Measurements from ENCODE around the gene EDEM2. TPM values are rescaled to one million over a fixed set of nuclear protein-coding genes. Genes with fewer than 3 reads are reported as not detected.

Gene EDEM2
- total RNA-seq, 3 donors from 2014 or later: 17.9 to 32.1 (median 22.5) TPM

DNA sequence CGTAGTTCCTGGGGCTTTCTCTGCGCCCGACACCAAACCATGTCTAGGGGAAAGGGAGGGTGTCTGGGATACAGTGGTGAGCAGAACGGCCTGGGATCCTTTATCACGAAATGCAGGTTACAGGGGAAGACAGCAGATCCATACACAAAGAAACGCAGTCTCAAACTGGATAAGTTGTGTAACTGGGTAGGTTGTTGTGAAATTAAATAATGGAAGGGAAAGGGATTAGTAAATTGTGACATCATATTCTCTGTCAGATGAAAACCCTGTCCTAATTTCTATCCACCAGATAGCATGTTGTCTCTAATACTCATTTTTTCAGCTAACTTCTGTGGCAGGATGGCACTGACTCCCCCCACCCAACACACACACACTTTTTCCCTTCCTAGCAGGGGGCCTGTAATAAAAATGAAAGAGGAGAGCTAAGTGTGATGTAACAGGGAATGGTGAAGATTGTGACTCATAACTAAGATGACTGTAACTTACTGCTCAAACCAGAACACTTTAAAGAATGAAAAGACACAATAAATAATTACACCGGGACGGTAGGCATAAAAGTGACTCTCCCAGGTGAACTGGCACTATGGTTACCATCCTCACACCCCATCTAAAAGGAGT is 53.8 kb downstream of the EDEM2 start:
- DNase-seq (no peak), ATAC-seq (no peak)
- Histone ChIP-seq H3K4me3 (no peak overlapping the region), H3K9me3 (no peaks in the 10 kb centered on the region), H3K36me3 (ENCODE audit: low read depth) (no peaks in the 10 kb centered on the region), H3K4me1 (ENCODE audit: low read depth) (peaks cover 8% of the 10 kb centered on the region)
- TF ChIP-seq, protein P1, sequence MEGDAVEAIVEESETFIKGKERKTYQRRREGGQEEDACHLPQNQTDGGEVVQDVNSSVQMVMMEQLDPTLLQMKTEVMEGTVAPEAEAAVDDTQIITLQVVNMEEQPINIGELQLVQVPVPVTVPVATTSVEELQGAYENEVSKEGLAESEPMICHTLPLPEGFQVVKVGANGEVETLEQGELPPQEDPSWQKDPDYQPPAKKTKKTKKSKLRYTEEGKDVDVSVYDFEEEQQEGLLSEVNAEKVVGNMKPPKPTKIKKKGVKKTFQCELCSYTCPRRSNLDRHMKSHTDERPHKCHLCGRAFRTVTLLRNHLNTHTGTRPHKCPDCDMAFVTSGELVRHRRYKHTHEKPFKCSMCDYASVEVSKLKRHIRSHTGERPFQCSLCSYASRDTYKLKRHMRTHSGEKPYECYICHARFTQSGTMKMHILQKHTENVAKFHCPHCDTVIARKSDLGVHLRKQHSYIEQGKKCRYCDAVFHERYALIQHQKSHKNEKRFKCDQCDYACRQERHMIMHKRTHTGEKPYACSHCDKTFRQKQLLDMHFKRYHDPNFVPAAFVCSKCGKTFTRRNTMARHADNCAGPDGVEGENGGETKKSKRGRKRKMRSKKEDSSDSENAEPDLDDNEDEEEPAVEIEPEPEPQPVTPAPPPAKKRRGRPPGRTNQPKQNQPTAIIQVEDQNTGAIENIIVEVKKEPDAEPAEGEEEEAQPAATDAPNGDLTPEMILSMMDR (IDR thresholded peaks at IDR 0.05): no peak
- intact Hi-C loops (cut with DNase I, micrococcal nuclease): loop anchor here in 1 of 2 donors (5.0 kb wide), 1 partner anchor 221 kb away; the partner anchor contains the start of gene GGT7

DNA sequence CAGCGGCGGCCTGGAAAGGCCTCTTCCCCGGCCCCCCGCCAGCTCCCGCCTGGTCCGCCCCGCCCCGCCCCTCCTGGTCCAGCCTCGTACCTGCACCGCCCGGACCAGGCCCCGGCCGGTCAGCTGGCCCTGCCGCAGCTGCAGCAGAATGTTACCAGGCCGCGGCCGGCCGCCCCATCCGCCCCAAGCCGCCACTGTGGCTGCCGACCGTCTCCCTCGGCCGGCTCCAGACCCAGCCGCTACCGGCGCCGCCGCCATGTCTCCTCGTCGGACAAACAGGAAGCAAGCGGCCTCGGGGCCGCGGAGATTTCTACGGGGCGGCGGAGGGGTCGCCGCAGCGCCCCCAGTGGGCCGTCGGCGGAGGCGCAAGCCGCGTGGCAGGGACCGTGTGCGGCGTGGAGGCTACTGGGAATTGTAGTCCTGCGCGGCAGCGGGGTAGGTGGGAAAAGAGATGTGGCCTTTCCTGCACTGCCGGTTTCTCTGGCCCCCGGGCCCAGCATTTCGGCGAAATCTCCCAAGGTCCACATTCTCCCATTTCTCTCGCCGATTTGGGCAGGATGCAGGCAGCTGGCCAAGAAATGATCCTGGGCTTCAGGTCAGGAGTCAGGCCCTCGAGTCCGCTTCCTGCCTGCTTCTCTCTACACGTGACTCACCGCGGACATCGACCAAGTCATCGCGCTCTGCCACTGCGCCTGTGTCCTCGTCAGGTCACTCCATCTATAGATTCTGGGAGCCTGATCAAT is 54.4 kb downstream of the EDEM2 start, which contains the start of gene TRPC4AP:
TRPC4AP (minus strand) TSS at position 284 of the 743 bp plus-strand sequence; CDS start at position 258, 26 bp downstream.
- TF ChIP-seq, protein P1 (IDR thresholded peaks at IDR 0.05): peak; percentile 97
- DNase-seq: peak; percentile 91 to 93 (median 93)
- peak; percentile 99 for ATAC-seq
- intact Hi-C loops (cut with DNase I, micrococcal nuclease): loop anchor here in 1 of 2 donors (5.0 kb wide), 1 partner anchor 220 kb away; the partner anchor contains the start of gene GGT7
- Histone ChIP-seq H3K4me1 (ENCODE audit: low read depth) (peaks cover 10% of the 10 kb centered on the region), H3K4me3 (peak within 1 kb of the TSS; percentile 58), H3K9me3 (no peaks in the 10 kb centered on the region), H3K36me3 (ENCODE audit: low read depth) (no peaks in the 10 kb centered on the region)

- DNase-seq: peak in 1 of 3 donors; percentile 22
- no peaks in the 10 kb centered on the region for H3K9me3 ChIP-seq
- H3K36me3 ChIP-seq (ENCODE audit: low read depth): no peaks in the 10 kb centered on the region
- peaks cover 10% of the 10 kb centered on the region for H3K4me1 ChIP-seq (ENCODE audit: low read depth)
- H3K4me3 ChIP-seq: peak overlapping the region; percentile 58
- peak; percentile 55 for ATAC-seq
- TF ChIP-seq, protein P1 (IDR thresholded peaks at IDR 0.05): no peak
- intact Hi-C loops (cut with DNase I, micrococcal nuclease): loop anchor here in 1 of 2 donors (5.0 kb wide), 1 partner anchor 220 kb away; the partner anchor contains the start of gene GGT7
Observed at GRCh38 chr20:35091816-35092523, 55.2 kb downstream of the EDEM2 start.

GRCh38 chr20:35088231-35089145 is 58.6 kb downstream of the EDEM2 start:
- ATAC-seq (no peak), DNase-seq (no peak)
- Histone ChIP-seq H3K36me3 (ENCODE audit: low read depth) (no peaks in the 10 kb centered on the region), H3K4me1 (ENCODE audit: low read depth) (peaks cover 14% of the 10 kb centered on the region), H3K4me3 (no peak overlapping the region), H3K9me3 (no peaks in the 10 kb centered on the region)
- TF ChIP-seq, protein P1 (IDR thresholded peaks at IDR 0.05): no peak
- intact Hi-C loops (cut with DNase I, micrococcal nuclease): no loop called here

DNA sequence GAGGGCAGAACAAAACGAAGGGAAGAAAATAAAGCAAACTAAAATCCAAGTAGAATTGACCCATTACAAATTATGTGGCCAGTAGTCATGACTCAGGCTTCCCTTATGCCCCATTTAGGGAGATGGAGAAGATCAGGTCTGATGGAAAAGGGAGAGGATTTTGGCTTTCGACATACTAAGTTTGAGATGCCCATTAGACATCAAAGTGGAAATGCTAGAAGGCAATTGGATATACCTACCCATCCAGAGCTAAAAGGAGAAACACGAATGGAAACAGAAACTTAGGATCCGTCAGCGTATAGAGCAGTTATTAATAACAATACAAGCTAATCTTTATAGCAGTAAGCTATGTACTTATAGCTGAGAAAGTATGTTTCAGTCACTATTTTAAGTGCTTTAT is 59.3 kb downstream of the EDEM2 start:
- no peaks in the 10 kb centered on the region for H3K9me3 ChIP-seq
- intact Hi-C loops (cut with DNase I, micrococcal nuclease): no loop called here

More for the DNA sequence above, 59.3 kb downstream of the EDEM2 start:
- Histone ChIP-seq H3K4me3 (no peak overlapping the region), H3K36me3 (ENCODE audit: low read depth) (no peaks in the 10 kb centered on the region), H3K4me1 (ENCODE audit: low read depth) (peaks cover 14% of the 10 kb centered on the region)
- DNase-seq: no peak
- no peak for ATAC-seq
- TF ChIP-seq, protein P1 (IDR thresholded peaks at IDR 0.05): no peak

Measured in mucosa of descending colon (tissue), 3 donors.